HG02759 (cell line): ENCODE results near the gene PCSK4.
"Not testable (repeated sequence)": the region's sequence is repeated elsewhere in the genome, so short reads cannot be mapped to it uniquely, and the experiment has no call there.

ENCODE experiments used
- ATAC-seq: cut with Tn5 transposase; IDR thresholded peaks from one replicate; pipeline ENCODE4 v1.9.1; 2021; ENCODE audit warnings: mild to moderate bottlenecking, moderate library complexity; ENCODE audit not compliant: unreplicated experiment

Gene PCSK4

GRCh38 chr19:1441677-1442438 is 48.3 kb downstream of the PCSK4 start:
- ATAC-seq: no peak

- ATAC-seq: no peak
Observed at GRCh38 chr19:1441022-1441426, 49.1 kb downstream of the PCSK4 start.

- ATAC-seq: no peak
Observed at GRCh38 chr19:1440418-1440801, 49.7 kb downstream of the PCSK4 start.

- not testable (repeated sequence) for ATAC-seq
Observed at GRCh38 chr19:1439525-1440417, 50.4 kb downstream of the PCSK4 start.

GRCh38 chr19:1438933-1439354 is 51.2 kb downstream of the PCSK4 start:
- no peak for ATAC-seq

- peak; percentile 82 for ATAC-seq
Observed at GRCh38 chr19:1438035-1438932, 51.9 kb downstream of the PCSK4 start, which contains the start of gene RPS15. RPS15 (plus strand) TSS chr19:1438396; CDS start chr19:1438426, 30 bp downstream.

DNA sequence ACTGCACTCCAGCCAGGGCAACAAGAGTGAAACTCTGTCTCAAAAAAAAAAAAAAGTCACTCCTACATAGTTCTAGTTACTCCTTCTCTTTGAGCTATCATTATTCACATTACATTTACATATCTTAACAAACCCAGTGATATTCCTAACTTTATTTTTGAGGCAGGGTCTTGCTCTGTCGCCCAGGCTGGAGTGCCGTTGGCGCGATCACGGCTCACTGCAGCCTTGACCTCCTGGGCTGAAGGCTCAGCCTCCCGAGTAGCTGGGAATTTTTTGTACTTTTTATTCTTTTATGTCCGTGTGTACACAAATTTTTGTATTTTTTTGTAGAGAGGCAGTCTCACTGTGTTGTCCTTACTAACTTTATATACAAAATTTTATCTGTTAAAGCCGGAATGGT is 52.5 kb downstream of the PCSK4 start:
- ATAC-seq: no peak

GRCh38 chr19:1435378-1435989 is 54.7 kb downstream of the PCSK4 start:
- no peak for ATAC-seq

DNA sequence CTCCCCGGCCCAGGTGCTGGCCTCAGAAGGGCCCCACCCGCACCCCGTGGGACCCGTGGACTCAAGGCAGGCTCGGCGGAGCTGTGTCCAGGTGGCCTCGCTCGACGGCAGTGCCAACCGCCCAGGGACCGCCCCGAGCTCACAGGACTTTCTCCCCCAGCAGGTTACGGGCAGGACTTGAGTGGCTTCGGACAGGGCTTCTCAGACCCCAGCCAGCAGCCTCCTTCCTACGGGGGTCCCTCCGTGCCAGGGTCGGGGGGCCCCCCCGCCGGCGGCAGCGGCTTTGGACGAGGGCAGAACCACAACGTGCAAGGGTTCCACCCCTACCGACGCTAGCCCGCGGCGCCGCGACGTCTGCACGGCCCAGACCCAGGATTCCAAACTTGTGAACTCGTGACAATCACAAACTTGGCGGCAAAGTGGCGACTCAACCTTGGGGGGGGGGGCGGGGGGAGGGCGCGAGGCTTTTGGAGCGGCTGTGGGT is 55.5 kb downstream of the PCSK4 start:
- no peak for ATAC-seq

- no peak for ATAC-seq
Observed at GRCh38 chr19:1434040-1434366, 56.1 kb downstream of the PCSK4 start.

GRCh38 chr19:1433119-1434039 is 56.8 kb downstream of the PCSK4 start:
- no peak for ATAC-seq

GRCh38 chr19:1432507-1432887 is 57.7 kb downstream of the PCSK4 start:
- no peak for ATAC-seq

DNA sequence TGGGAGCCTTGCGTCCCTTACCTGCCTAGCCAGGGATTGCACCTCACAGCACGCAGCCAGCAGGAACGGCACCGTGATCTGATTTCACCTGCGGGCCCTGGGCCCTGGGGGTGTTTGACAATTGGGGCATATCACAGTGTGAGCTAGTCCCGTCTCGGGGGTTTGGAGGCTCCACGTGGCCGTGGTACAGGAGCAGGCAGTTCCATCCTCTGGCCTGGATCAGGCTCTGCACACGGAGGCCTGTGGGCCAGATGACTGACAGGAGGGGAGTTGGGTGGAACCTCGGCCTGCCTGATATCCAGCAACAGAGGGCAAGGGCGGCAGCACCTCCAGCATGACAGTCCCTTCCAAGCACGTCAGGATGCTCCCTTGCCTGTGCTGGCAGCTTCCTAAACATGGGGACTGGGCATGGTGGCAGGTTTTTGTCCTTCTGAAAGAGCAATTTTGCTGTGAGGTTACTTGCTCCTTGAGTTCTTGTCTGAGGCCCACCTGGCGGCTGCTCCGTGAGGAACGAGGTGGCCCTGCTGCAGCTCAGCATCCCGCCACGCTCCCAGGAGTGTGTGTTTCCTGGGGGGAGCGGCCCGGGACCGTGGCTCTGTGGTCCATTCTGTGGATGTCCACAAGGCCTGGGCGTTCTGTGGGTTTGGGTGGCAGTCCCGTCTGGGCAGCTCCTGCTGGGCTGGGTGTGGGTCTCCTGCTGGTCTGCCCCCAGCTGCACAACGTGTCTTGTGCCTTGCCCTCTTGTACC is 58.2 kb downstream of the PCSK4 start:
- no peak for ATAC-seq
